GM21423 (cell line): ENCODE measurements around the gene NUP214.
"Not testable (repeated sequence)": the region's sequence is repeated elsewhere in the genome, so short reads cannot be mapped to it uniquely, and the experiment has no call there.

Experiments used
- ATAC-seq: cut with Tn5 transposase; IDR thresholded peaks from one replicate; pipeline ENCODE4 v1.9.1; 2021; ENCODE audit warnings: mild to moderate bottlenecking, moderate library complexity; ENCODE audit not compliant: unreplicated experiment

NUP214 gene

DNA sequence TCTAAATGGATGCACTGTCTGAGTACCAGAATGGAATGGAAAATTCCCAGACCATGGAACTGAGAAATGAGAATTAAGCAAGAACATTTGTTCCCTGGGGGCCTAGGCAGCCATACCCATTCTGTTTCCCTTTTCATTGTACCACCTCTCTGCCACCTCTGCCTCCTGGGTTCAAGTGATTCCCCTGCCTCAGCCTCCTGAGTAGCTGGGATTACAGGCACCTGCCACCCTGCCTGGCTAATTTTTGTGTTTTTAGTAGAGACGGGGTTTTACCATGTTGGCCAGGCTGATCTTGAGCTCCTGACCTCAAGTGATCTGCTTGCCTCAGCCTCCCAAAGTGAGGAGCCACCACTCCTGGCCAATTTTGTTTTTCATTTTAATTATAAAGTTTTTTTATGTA lies 33.3 kb downstream of the NUP214 start:
- ATAC-seq, result not testable (repeated sequence)

DNA sequence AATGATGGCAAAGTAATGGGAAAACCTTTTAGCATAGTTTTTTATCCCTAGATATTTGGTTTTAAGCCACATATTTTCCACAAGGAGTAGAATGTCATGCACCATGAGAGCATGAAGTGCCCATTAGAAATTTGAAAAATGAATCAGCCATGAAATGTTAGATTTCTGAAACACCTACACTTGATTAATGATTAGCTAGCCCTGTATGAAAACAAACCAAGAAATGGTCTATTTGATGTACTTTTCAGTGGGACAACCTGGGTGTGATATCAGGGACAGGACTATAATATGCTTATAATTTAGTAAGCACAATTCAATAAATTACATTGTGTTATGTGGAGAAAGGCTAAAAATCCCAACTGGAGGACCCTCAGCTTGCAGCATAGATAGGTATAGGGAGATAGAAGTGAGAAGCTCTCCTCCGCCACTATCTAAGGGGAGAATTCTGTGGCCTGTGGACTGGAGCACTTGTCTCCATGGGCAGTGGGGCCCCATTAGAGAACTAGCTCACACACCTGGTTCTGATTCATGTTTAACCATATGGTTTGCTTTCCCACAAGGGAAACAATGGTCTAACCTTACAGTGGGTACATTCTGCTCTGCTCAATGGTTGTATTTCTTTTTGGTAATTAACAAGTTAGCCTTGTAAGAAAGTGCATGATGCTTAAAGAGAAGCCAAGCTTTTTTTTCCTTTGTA lies 35.2 kb downstream of the NUP214 start:
- ATAC-seq, result no peak

DNA sequence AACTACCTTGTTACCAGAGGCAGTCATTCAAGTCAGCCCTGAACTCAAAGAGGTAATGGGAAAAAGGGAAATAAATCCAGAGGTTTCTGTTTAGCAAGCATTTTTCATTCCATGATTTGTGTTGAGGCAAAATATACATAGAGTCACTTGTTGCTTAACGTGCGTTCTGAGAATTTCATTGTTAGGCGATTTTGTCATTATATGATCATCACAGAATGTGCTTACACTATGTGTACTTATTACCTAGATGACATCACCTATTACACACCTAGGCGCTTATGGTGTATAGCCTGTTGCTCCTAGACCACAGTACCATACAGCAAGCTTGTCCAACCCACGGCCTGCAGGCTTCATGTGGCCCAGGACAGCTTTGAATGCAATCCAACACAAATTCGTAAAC lies 36.2 kb downstream of the NUP214 start:
- ATAC-seq, result no peak

DNA sequence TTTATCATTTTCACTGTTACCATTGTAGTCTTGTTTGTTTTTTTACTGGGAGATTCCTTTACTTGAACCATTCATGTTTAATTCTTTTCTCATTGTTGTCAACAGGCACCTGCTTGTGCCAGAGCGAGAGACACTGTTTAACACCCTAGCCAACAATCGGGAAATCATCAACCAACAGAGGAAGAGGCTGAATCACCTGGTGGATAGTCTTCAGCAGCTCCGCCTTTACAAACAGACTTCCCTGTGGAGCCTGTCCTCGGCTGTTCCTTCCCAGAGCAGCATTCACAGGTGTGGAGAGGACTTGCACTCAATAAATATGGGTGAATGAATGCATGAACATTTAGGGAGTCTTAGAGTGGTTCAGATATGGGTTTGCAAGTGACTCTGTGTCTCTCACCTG lies 37.5 kb downstream of the NUP214 start:
- ATAC-seq, result no peak

- no peak for ATAC-seq
These were observed 40.1 kb downstream of the NUP214 start for GRCh38 chr9:131165523-131165922.

DNA sequence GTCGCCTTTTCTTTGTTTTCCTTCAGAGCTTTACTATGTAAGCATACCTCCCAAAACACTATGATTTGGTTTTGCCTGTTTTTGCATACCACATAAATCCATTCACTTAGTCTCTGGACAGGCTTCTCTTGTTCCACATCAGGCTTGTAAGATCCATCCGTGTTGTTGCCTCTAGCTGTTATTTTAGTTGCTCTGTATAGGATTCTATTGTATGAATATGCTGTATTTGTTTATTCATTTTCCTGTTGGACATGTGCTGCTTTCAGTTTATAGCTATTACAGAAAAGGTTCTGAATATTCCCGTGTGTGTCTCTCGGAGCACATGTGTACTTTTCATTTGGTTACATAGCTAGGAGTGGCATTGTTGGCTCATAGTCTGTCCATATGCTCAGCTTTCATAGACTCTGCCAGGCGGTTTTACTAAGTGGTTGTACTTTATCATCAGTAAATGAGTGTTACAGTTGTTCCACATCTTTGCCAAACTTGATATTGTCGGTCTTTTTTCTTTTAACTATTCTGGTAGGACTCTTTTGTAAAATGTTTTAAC lies 41.8 kb downstream of the NUP214 start:
- no peak for ATAC-seq

DNA sequence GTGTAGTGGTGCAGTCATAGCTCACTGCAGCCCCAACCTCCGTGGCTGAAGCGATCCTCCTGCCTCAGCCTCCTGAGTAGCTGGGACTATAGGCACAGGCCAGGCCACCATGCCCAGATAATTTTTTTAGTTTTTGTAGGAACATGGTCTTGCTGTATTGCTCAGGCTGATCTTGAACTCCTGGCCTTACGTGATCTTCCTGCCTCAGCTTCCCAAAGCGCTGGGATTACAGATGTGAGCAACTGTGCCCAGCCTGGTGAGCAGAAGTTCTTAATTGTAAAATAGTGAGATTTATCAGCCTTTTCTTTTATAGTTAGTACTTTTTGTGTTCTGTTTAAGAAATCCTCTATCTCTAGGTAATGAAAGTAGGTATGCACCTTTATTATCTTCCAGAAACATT lies 42.5 kb downstream of the NUP214 start:
- no peak for ATAC-seq

DNA sequence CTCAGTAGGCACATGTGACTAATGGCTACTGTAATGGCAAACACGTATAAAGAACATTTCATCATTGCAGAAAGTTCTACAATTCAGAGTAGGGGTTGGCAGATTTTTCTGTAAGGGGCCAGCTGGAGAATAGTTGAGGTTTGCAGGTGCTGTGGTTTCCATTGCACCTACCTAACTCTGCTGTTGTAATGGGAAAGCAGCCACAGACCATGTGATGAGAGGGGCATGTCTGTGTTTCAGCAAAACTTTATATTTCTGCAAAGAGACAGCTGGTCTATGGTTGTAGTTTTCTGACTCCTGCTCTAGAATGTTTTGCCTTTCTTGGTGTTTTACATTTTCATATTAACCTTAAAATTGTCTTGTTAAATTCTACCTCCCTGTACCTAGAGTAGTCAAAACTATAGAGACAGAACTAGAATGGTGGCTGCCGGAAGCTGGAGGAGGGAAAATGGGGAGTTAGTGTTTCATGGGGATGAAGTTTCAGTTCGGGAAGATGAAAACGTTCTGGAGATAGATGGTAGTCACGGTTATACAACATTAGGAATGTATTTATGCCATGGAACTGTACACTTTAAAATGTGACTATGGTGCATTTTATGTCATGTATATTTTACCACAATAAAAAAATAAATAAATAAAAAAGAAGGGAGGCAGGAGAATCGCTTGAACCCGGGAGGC lies 44.3 kb downstream of the NUP214 start:
- ATAC-seq, result no peak

DNA sequence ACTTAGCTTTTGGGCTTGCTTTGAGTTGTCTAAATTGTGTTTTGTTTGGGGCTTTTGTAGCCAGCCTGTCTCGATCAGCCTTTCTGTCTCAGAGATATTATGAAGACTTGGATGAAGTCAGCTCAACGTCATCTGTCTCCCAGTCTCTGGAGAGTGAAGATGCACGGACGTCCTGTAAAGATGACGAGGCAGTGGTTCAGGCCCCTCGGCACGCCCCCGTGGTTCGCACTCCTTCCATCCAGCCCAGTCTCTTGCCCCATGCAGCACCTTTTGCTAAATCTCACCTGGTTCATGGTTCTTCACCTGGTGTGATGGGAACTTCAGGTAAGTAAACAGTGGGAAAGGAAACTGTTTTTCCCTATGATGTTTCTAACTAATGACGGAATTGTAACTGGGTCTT lies 48.6 kb downstream of the NUP214 start:
- no peak for ATAC-seq

DNA sequence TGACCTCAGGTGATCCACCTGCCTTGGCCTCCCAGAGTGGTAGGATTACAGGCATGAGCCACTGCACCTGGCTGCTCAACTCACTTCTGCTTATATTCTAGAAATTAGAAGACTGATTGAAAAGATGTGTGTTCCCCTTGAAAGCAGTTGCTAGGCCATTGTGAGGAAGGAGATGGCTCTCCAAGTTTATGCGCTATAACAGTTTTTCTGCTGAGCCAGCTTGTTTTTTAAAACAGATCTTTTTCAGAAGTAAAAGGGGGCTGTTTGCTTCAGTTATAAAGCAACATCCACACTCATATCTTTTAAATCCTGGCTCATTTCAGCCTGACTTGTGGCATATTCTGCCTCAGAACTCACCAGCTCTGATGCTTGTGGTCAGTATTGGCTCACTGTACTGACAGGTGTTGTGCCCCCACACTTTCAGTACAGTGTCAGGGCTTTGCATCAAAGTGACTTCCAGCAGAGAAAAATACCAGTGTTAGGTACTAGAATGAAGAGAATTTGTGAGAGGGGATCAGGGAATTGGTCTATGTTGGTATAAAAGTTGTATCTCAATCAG lies 49.4 kb downstream of the NUP214 start:
- no peak for ATAC-seq

DNA sequence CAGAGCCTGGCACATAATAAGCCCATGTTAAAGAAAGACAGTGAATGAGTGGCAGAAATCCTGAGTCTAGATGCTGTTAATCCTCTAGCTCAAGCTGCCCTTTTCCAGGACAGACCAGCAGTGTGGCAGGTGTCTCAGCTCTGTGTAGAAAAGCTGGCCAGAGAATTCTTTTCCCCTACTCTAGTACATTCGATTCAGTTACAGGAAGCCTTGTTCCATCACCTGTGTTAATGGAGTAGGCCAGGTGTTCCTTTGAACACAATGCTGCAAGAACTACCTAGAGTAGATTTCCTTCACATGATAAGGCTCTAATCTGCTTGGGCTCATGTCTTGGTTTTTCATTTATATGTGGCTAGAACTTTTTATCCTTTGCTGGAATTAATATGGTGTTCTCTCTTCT lies 52.5 kb downstream of the NUP214 start:
- no peak for ATAC-seq

DNA sequence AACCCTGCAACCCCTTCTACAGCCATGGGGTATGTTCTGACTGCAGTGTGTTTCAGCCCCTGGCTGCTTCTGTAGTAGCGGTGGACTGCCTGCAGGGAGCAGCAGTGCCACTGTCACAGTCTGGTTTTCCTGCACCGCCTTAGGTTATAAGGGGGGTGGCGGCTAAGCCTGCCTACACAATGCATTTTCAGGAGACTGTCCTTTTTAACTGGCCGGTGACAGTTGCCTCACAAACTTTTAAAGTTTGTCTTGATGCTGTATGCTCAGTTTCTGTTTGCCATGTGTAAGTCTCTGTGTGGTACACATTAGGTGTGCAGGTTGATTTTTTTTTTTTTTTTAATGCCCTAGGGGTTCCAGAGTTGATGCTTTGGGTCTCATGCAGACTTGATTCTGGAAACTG lies 53.0 kb downstream of the NUP214 start:
- ATAC-seq, result peak; percentile 71

- no peak for ATAC-seq
These were observed 53.5 kb downstream of the NUP214 start for GRCh38 chr9:131178926-131179325.

DNA sequence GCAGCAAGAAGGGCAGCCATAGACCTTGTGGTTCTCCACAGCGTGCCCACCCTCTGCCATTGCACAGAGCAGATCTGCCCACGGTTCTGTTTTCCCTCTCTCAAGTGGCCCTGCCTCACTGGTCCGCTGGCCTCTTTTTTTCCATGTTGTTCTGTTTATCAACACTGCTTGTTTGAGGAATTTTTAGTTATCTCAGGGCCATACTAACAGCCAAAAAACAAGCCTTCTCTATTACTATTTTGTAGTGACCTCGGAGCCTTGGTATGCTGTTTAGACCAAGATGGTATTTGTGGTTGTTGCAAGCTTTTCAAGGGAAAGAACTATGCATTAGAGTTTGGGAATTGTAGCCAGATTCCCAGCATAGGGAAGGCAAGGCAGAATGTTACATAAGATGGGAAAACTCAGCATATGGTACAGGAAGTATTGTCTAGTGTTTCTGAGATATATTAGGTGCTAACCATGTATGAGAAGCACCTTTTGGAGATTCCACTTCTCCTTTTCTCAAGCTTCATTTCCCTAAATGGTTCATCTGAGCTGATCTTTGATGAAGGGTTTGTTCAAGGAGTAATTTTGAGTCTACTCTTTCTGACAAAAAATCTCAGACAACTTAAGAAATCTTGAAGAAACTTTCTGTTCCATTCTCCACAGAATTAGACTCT lies 54.3 kb downstream of the NUP214 start:
- no peak for ATAC-seq

- no peak for ATAC-seq
These were observed 55.1 kb downstream of the NUP214 start for GRCh38 chr9:131180454-131180853.

GRCh38 chr9:131181091-131181681 lies 55.8 kb downstream of the NUP214 start:
- ATAC-seq, result no peak

DNA sequence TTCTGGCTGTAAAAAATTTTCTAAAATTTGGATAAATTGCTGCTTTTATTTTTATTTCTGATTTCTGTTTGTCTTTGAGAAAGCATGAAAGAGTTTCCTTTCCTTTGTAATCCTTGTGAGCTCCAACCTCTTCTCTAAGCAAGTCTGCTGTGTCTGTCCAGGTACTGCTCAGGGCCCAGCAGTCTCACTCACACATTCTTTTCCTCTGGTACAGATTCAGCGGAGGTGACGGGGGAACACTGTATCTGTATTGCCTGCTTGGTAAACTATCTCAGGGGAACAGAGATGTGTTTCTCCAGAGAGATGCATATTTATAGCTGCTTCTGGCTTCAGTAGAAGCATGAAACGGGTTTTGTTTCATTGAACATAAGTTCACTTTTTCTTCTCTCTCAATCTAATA lies 60.5 kb downstream of the NUP214 start:
- no peak for ATAC-seq

- ATAC-seq, result no peak
These were observed 61.2 kb downstream of the NUP214 start for GRCh38 chr9:131186622-131187021.

GRCh38 chr9:131187957-131188356 lies 62.6 kb downstream of the NUP214 start:
- no peak for ATAC-seq

- ATAC-seq, result no peak
These were observed 63.6 kb downstream of the NUP214 start for GRCh38 chr9:131188976-131189375.

DNA sequence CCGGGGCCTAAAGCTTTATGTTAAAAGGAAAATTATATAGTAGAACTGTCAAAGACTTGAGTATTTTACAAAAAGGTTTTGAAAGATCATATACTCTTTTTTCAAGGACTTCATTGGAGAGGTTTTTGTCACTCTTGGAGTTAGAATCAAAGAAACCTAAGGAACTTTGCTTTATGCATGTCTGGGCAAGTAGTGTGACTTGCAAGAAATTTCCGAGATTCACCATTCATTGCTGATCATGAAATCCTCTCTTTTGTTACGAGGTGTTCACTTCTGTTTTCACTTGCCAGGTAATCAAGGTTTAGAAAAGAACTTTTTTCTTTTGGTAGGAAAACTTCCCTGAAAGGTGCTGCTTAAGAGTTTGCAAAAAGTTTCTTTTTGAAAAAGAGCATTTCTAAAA lies 64.8 kb downstream of the NUP214 start:
- no peak for ATAC-seq
